ENCODE data around the gene GDPD2.
A peak's percentile ranks its signal among the peaks of the same experiment; 100 is the strongest.

GDPD2 gene

DNA sequence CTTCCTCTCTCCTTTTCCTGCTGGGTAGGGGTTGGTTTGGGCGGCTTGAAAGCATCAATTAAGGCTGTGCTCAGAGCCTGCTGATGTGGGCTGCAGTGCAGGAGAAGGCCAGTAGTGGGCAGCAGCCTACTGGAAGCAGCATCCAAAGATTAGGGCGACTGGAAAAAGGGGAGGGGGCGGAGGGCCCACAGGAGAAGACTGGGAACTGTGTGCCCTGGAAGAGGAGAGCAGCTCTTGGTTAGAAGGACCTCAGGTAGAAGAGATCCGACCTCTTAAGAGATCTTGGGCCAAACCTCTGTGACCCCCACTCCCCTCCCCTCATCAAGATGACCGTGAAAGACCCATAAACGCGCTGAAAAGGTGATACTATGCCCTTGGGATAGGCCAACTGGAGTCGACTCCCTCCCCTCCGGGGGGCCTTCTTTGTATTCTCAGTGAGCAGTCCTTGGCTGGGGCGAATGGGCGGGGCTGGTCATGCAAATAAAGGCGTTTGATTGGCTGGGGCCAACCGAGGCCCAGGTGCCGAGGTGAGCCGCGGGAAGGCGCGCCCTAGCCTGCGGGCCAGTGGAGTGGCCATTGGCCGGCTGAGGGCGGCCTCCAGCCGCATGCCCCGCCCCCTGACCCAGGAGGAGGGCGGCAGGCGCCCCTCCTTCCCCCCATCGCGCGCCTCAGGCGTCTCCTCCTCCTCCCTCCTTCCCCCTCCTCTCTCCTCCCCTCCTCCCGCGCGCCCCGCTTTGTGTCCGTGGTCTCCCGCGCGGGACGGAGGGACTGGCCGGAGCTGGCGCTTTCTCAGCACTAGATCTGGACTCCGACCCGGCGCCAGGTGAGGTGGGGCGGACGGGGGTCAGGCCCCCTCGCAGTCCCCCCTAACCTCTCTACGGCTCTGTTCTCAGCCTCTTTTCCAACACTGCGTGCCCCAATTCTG, 31.6 kb downstream of the GDPD2 start:
- in situ Hi-C loops (cut with MboI; ENCODE audit: low sequenced_read_pairs, unreplicated experiment), result loop anchor here (25.0 kb wide), 1 partner anchor 208 kb away; no protein-coding TSS in a partner anchor
- peak; percentile 64 for DNase-seq (ENCODE audit: low spot score)
- TF ChIP-seq, protein P1, sequence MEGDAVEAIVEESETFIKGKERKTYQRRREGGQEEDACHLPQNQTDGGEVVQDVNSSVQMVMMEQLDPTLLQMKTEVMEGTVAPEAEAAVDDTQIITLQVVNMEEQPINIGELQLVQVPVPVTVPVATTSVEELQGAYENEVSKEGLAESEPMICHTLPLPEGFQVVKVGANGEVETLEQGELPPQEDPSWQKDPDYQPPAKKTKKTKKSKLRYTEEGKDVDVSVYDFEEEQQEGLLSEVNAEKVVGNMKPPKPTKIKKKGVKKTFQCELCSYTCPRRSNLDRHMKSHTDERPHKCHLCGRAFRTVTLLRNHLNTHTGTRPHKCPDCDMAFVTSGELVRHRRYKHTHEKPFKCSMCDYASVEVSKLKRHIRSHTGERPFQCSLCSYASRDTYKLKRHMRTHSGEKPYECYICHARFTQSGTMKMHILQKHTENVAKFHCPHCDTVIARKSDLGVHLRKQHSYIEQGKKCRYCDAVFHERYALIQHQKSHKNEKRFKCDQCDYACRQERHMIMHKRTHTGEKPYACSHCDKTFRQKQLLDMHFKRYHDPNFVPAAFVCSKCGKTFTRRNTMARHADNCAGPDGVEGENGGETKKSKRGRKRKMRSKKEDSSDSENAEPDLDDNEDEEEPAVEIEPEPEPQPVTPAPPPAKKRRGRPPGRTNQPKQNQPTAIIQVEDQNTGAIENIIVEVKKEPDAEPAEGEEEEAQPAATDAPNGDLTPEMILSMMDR (IDR thresholded peaks at IDR 0.05; ENCODE audit: borderline replicate concordance, control extremely low read depth, extremely low read depth, insufficient read depth, missing control alignments), result peak; percentile 87

DNA sequence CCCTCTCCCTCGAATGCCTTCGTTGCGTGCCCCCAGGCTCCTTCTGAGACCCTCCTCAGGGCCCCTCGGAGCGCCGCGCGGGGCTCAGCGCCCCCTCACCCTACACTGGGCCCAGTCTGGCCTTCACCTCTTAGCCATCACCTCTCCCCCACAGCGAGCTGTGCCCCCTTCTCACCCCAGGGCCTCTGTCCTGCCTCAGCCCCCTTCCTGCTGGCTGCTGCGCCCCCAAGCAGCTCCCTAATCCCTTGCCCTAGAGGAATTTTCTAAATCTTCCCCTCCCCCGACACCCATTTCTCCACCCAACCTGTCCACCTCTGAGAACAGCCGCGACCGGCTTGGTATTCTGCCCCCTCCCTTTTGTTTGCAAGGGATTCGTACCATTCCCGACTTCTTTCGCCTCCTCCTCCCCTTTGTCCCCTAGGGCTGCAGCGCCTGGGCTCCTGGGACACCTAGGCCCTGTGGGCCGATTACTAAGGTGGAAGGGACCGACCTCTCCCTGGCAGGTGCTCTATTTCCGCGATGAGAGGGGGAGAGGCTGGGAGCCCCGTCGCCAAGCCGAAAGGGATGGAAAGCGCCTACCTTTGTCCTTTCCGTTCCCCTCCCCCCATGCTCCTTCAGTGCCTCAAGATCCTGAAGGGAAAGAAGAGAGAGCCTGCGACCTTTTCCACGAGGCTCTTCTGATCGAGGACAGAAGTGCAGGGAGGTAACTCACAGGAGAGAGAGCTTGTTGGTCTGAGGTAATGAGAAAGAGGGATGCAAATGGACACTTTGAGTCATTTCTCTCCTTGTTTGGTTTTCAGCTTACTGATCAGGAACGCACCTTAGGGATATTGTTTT, 32.5 kb downstream of the GDPD2 start:
- TF ChIP-seq, protein P1 (IDR thresholded peaks at IDR 0.05; ENCODE audit: borderline replicate concordance, control extremely low read depth, extremely low read depth, insufficient read depth, missing control alignments), result no peak
- in situ Hi-C loops (cut with MboI; ENCODE audit: low sequenced_read_pairs, unreplicated experiment), result loop anchor here (25.0 kb wide), 1 partner anchor 207 kb away; no protein-coding TSS in a partner anchor
- DNase-seq (ENCODE audit: low spot score), result no peak

DNA sequence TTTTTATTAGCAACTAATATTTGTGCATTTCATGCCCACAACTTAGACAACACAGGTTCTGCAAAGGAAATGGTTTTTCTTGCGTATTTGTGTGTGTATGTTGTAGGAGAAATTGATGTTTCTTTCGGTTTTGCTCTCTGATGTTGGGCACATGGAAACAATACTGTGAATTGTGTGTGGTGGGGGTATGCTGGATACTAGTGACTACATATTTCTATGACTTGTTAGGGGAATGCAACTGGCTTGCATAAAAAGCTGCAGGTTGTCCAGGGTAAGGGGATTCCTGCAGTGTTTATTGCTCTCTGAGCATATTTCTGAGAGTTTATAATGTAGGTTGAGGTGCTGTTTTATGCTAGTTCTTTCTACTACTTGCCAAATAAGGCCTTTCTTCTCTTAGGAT, 33.1 kb downstream of the GDPD2 start:
- TF ChIP-seq, protein P1 (IDR thresholded peaks at IDR 0.05; ENCODE audit: borderline replicate concordance, control extremely low read depth, extremely low read depth, insufficient read depth, missing control alignments), result no peak
- no peak for DNase-seq (ENCODE audit: low spot score)
- in situ Hi-C loops (cut with MboI; ENCODE audit: low sequenced_read_pairs, unreplicated experiment), result loop anchor here (25.0 kb wide), 1 partner anchor 206 kb away; no protein-coding TSS in a partner anchor

DNA sequence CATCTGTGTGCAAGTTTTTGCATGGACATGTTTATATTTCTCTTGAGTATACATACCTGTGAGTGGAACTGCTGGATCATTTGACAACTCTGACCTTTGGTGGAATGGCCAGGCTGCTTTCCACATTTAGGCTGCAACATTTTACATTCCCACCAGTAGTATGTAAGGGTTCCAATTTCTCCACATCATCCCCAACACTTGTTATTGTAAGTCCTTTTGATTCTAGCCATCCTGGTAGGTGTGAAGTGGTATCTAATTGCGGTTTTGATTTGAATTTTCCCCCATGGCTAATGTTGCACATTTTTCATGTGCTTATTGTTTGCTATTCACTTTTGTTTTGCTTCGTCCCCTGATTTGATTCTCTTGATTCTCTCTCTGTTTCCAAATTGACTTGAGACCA, 37.9 kb downstream of the GDPD2 start:
- TF ChIP-seq, protein P1 (IDR thresholded peaks at IDR 0.05; ENCODE audit: borderline replicate concordance, control extremely low read depth, extremely low read depth, insufficient read depth, missing control alignments), result no peak
- no peak for DNase-seq (ENCODE audit: low spot score)
- in situ Hi-C loops (cut with MboI; ENCODE audit: low sequenced_read_pairs, unreplicated experiment), result loop anchor here (25.0 kb wide), 1 partner anchor 201 kb away; no protein-coding TSS in a partner anchor

DNA sequence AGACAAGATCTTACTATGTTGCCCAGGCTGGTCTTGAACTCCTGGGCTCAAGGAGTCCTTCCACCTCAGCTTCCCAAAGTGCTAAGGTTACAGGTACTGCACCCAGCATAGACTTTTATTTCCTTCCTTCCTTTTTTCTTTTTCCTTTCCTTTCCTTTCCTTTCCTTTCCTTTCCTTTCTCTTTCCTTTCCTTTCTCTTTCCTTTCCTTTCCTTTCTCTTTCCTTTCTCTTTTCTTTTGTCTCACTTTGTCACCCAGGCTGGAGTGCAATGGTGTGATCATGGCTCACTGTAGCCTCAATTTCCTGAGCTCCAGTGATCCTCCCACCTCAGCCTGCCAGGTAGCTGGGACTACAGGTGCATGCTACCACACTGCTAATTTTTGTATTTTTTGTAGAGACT, 40.9 kb downstream of the GDPD2 start:
- in situ Hi-C loops (cut with MboI; ENCODE audit: low sequenced_read_pairs, unreplicated experiment), result loop anchor here (25.0 kb wide), 1 partner anchor 198 kb away; no protein-coding TSS in a partner anchor
- TF ChIP-seq, protein P1 (IDR thresholded peaks at IDR 0.05; ENCODE audit: borderline replicate concordance, control extremely low read depth, extremely low read depth, insufficient read depth, missing control alignments), result no peak
- DNase-seq (ENCODE audit: low spot score), result no peak

DNA sequence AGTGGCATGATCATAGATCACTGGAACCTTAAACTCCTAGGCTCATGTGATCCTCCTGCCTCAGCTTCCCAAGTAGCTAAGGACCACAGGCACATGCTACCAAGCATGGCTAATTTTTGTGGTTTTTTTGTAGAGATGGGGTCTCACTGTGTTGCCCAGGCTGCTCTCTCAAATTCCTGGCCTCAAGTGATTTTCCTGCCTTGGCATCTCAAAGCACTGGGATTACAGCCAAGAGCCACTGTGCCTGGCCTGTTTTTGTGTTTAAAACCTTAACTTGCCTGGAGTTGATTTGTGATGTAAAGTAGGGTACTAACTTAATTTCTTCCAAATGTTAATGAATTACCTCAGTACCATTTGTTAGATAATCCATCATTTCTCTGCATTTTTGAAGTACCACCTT, 43.9 kb downstream of the GDPD2 start:
- no peak for DNase-seq (ENCODE audit: low spot score)
- in situ Hi-C loops (cut with MboI; ENCODE audit: low sequenced_read_pairs, unreplicated experiment), result loop anchor here (25.0 kb wide), 1 partner anchor 195 kb away; no protein-coding TSS in a partner anchor
- TF ChIP-seq, protein P1 (IDR thresholded peaks at IDR 0.05; ENCODE audit: borderline replicate concordance, control extremely low read depth, extremely low read depth, insufficient read depth, missing control alignments), result no peak
